Cerebellar cortex (tissue), 1 donor: ENCODE data around the gene LCNL1.
"Not testable (repeated sequence)": the region's sequence is repeated elsewhere in the genome, so short reads cannot be mapped to it uniquely, and the experiment has no call there.

Source experiments
- DNase-seq: peaks from one replicate; pipeline ENCODE4 v3.0.0-alpha.2; 2015; ENCODE audit warnings: low spot score

The LCNL1 gene

GRCh38 chr9:136994888-136995230, 12.1 kb downstream of the LCNL1 start:
- DNase-seq, result no peak

GRCh38 chr9:136995362-136995761, 12.6 kb downstream of the LCNL1 start:
- no peak for DNase-seq

GRCh38 chr9:136995772-136996311, 13.0 kb downstream of the LCNL1 start:
- DNase-seq, result no peak

- no peak for DNase-seq
Observed at GRCh38 chr9:136996361-136997292, 13.8 kb downstream of the LCNL1 start, which contains the start of gene CLIC3. Gene CLIC3, minus strand, starts transcription at chr9:136996568. Its CDS starts 25 bp downstream, at chr9:136996543.

DNA sequence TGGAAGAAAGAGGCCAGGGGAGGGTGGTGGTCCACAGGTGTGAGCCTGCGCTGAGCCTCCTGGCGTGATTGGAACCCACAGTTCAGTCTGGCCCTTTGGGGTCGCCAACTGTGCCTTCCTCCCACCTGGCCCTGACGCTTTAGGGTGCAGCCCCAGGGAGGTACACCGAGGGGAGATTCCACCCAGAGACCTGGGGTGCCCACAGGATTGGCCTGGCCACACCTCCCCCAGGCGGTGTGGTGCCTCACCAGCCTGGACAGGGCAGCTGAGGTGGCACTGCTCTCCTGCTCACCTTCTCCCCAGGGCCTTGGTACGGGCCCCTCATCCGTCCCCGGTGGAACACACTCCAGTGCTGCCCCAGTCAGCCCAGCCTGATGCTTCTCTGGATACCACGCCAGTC, 14.6 kb downstream of the LCNL1 start:
- DNase-seq, result no peak

DNA sequence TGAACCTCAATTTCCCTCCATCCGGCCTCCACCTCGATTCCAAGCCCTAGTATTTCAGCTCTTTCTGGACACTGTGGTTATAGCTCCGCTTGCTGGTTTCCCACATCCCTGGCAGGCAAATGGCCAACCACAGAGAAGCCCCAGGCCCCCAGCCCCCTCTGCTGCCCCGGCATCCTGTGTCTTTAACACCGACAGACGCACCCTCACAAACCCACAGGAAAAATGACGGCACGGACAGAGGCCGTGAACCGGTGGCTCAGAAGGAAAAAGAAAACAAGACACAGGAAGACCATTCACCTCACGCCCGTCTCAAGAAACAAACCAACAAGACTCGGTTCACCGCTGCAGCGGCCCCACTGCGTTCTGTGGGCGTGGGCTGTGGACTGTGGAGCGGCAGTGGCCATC, 15.0 kb downstream of the LCNL1 start:
- no peak for DNase-seq

- DNase-seq, result no peak
Observed at GRCh38 chr9:137000177-137000930, 17.6 kb downstream of the LCNL1 start.

GRCh38 chr9:137001857-137002645, 19.3 kb downstream of the LCNL1 start:
- DNase-seq, result no peak

DNA sequence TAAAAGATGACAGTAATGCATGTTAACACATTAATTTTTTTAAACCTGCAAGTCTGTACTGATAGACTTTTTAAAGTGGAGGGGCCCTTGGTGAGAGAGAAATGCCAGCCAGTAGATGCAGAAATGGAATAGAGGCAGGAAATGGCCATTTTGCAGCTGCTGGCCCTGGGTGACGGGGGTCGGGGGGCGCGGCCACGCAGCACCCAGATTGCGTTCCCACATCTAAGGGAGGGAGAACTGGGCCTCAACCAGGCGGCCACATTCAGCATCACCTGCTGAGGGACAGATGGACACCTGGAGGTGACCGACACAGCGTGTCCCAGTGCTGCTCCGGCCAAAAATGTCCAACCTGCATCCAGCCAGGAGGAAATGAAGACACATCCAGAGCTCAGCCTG, 19.9 kb downstream of the LCNL1 start:
- no peak for DNase-seq

DNA sequence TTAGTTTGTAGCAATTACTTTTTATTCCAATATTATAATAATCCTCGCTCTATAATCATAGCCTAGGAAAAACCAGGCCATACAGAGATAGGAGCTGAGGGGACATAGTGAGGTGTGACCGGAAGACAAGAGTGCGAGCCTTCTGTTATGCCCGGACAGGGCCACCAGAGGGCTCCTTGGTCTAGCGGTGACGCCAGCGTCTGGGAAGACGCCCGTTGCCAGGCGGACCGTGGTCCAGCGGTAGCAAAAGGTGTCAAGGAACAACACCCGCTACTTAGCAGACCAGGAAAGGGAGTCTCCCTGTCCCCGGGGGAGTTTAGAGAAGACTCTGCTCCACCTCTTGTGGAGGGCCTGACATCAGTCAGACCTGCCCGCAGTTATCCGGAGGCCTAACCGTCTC, 21.5 kb downstream of the LCNL1 start:
- not testable (repeated sequence) for DNase-seq

DNA sequence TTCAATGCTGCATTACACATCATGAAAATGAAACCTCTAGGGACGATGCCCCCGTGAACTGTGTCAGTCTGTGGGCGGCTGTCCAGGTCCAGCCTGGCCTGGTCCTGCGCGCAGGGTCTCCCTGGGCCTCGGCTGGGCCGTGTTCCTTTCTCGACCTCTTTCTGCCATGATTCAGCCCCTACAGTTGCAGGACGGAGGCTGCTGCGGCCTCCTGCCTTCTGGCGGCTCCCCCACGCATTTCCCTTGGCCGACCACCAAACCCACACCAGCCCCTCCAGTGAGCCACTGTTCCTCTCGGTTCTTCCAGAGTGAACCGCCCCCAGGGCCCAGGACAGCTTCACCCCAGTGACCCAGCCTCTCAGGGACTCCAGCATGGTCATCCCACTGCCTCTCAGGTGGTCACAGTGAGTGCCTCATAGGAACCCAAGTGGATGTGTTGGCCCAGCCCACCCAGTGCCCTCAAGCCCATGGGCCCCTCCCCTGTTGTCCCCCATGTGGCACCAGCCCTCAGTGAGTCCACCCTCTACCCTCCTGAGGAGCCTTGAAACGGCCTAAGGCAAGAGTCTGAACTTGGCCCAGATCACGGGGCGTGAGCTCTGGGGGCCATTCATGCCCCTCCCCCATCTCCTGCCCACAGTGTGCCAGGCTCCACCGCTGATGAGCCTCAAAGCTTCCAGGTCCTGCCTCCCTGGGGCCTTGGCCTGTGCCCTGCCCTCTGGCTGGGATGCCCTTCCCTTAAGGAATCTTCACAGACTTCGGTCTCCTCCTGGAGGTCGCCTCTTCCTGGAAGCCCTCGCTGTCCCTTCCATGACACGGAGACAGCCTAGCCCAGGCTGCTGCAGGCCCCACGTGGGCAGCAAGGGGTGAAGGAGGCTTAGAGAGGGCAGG, 23.6 kb downstream of the LCNL1 start:
- DNase-seq, result no peak

DNA sequence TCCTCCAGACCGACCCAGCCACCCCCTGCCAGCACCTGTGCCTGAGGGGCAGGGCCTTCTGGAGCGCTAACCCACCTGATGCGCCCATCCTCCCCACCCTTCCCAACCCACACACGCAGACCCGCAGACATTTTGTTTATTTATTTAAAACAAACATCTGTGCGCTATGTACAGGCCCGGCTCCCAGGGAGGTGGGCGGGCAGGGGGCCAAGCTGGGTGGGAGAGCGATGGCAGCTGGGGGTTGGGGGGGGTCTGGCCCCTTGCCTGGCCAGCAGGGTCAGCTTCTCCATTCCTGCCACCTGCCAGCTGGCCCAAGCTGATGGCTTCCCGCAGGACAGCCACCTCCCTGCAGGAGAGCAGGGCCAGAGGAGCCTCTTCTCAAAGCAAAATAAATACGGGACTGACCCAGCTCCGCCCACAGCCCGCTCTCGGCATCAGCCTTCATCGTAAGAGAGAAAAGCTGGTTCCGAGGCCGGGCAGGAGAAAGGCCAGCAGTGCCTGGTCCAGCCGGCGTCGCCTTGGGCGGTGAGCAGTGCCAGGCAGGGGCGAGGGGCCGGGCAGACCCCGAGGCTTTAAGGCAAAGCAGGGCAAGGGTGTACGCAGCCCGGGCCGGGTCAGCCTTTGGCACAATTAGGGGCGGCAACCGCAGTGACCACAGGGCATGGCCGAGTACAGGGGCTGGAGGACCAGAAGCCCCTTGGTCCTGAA, 24.5 kb downstream of the LCNL1 start:
- DNase-seq, result no peak

DNA sequence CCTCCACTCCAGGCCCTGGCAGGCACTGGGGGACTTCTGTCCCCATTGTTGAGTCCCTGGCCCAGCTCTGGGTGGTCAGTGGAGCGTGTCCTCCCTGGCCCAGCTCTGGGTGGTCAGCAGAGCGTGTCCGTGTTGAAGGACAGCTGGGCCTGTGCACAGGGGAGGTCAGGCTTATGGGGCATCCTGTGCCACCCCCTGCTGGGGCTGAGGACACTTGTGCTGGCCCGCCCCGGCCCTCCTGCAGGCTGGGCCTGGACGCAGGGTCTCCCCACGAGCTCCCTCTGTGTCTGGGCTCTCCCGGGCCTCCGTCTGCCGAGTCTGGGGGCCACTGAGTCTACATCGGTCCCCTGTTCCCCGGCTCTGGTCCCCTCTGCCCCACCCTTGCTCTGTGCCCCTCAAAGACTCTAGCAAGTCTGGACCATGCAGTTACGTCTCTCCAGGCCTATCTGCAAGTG, 25.1 kb downstream of the LCNL1 start:
- DNase-seq, result no peak

GRCh38 chr9:137008312-137008711, 25.5 kb downstream of the LCNL1 start:
- DNase-seq, result no peak

DNA sequence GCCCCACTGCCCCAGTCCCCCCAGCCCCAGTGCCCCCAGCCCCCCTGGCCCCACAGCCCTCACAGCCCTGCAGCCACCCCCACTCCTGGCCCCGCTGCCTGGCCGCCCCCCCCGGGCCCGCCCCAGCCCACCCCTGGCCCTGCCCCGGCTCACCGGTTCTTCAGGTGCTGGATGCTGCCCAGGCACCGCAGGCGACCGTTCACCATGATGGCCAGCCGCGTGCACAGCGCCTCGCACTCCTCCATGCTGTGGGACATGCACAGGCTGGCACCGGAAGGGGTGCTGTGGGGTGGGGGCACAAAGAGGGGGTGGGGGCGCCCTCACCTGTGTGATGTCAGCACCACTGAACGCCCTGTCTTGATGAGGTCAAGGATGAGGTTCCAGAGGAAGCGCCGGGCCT, 26.4 kb downstream of the LCNL1 start:
- DNase-seq, result no peak

GRCh38 chr9:137009938-137010732, 27.3 kb downstream of the LCNL1 start:
- DNase-seq, result no peak

- DNase-seq, result no peak
Observed at GRCh38 chr9:137011156-137011555, 28.4 kb downstream of the LCNL1 start.

DNA sequence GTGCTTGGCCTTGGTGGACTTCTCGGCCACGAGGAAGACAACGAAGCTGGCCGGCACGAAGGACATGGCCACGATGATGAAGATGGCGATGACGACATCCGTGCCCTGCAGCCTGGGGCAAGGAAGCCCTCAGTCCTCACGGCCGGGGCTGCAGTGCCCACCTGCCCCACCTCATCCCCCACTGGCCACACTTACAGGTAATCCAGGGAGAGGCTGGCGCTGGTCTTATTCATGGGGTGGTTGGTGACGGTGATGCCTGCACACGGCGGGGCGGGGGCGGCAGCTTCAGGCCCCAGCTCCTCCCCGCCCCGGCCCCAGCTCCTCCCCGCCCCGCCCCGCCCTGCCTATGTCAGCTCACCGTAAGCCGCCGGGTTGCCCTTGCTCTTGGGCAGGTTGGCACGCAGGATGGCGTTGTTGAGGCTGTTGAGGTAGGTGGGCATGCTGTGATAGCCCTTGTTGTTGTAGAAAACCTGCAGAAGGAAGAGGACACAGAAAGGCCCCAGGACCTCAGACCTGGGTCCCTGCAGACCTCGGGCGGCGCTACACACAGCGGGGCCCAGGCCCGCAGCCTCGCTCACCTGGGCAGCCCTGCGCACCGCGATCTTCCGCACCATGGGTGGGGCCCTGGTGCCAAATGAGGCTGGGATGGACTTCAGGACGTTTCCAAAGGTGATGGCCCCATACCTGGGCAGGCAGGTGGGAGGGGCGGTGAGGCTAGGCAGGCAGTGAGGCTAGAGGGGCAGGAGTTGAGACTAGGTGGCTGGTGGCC, 29.3 kb downstream of the LCNL1 start:
- DNase-seq, result no peak
